GM20431 (cell line): ENCODE results near the gene SCLT1.

ENCODE experiments used
- in situ Hi-C: fragments of 300-500 bp; cut with MseI, MboI; formaldehyde crosslinking; loops from one replicate; pipeline ENCODE4 v1.15.0; 2020; ENCODE audit warnings: low sequenced_read_pairs; ENCODE audit not compliant: unreplicated experiment

Gene SCLT1

GRCh38 chr4:128880662-128881061, 212.7 kb downstream of the SCLT1 start:
- in situ Hi-C loops, result no loop called here

- in situ Hi-C loops, result no loop called here
Observed at GRCh38 chr4:128879971-128880370, 213.4 kb downstream of the SCLT1 start.

DNA sequence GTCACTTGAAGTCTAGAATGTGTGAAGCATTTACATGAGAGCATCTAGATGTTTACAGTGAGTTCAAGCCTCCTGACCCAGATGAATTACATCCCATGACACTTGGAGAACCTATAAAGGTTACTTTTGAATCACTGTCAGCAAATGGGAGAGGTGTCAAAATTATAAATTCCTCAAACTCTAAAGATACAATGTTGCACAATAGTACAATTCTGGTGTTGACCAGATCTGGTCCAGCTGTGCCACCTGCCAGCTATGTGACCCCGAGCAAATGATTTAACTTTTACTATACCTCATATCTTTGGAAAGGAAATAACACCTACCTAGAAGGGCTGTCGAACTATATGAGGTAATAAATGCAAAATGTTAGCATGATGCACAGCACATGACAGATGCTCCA, 214.1 kb downstream of the SCLT1 start:
- in situ Hi-C loops, result no loop called here

DNA sequence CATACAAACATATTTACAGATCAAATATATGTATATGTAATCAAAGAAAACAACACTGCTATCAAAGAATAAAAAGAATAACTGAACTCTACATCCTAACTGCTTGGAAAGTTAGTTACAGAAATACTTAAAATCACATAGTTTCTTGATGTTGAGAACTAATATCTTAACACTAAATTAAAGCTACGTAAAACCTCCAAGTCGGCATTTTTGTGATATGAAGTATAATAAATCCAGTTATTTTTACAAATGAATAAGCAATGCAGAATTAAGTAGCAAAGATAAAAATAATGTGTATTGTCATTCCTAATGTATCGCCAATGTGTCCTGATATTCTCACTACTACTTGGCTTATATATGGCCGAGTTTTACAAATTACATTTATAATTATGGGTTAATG, 215.4 kb downstream of the SCLT1 start:
- in situ Hi-C loops, result no loop called here

DNA sequence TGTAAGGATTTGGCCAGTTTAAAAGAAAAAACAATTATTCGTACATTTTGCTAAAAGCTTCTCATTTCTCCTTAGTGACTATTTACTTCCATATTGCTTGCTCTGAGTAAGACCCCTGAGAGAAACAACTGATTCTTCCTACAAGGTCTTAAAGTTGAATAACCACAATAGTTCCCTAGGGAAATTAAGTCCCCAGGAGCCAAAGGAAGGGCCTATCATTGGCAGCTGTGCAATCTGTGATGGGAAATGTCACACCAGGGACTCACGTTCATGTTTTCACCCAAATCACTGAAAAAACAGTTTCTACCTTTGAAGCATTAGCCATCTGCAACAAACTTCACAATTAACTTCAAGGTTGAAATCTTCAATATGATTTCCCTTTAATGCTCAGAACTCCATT, 217.1 kb downstream of the SCLT1 start:
- in situ Hi-C loops, result no loop called here

DNA sequence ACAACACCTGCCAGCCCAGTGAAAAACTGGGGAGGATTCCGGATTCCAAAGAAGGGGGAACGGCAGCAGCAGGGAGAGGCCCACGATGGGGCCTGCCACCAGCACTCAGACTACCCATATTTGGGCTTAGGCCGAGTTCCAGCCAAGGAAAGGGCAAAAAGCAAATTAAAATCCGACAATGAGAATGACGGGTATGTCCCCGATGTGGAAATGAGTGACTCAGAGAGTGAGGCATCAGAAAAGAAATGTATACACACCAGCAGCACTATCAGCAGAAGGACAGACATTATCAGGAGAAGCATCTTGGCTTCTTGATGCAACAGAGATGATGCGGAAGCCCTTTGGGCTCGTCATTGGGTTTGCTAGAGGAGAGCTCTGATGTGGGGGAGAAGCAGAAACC, 221.4 kb downstream of the SCLT1 start:
- in situ Hi-C loops, result no loop called here

GRCh38 chr4:128869776-128870509, 223.4 kb downstream of the SCLT1 start:
- in situ Hi-C loops, result loop anchor here (10.0 kb wide), 1 partner anchor 55 kb away; no protein-coding TSS in a partner anchor

DNA sequence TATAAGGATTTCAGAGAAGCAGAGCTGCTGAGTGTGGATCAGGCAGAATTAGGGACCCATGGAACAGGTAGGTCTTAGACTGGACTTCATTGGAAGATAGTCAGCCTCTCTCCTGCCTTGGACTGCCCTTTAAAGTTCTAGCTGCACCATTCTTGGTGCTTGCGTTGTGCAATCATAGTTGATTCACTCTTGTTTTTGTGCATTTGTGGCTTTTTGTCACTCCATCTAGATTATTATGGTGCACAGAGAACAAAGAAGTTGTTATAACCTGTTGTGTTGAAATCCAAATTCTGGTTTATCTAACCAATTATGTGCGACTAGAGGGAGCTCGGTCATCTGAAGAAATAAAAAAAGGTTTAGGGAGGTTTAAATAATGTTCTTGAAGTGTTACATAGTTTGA, 224.6 kb downstream of the SCLT1 start:
- in situ Hi-C loops, result loop anchor here (10.0 kb wide), 1 partner anchor 54 kb away; no protein-coding TSS in a partner anchor

DNA sequence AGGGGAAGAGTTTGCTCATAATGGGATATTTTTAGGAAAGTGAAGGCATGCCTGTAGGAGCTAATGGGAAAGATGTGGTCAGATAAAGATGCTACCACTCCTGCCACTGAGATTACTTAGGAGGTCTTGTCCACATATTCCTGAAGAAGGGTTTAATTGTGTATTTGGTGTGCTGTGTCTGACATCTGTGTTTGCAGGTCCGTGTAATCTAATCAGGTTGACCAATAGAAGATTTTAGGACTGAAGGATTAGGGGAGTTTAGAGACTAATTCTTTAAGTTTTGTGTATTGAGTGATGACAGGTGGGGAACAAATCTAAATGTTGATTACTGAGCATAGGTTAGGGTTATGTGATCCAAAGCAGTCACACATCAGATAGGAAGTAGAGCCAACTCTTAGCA, 226.6 kb downstream of the SCLT1 start:
- in situ Hi-C loops, result loop anchor here (10.0 kb wide), 1 partner anchor 52 kb away; no protein-coding TSS in a partner anchor

GRCh38 chr4:128866269-128866668, 227.1 kb downstream of the SCLT1 start:
- in situ Hi-C loops, result loop anchor here (10.0 kb wide), 1 partner anchor 51 kb away; no protein-coding TSS in a partner anchor

- in situ Hi-C loops, result loop anchor here (10.0 kb wide), 1 partner anchor 50 kb away; no protein-coding TSS in a partner anchor
Observed at GRCh38 chr4:128865132-128865531, 228.2 kb downstream of the SCLT1 start.

GRCh38 chr4:128863312-128864075, 229.8 kb downstream of the SCLT1 start:
- in situ Hi-C loops, result loop anchor here (10.0 kb wide), 1 partner anchor 49 kb away; no protein-coding TSS in a partner anchor

DNA sequence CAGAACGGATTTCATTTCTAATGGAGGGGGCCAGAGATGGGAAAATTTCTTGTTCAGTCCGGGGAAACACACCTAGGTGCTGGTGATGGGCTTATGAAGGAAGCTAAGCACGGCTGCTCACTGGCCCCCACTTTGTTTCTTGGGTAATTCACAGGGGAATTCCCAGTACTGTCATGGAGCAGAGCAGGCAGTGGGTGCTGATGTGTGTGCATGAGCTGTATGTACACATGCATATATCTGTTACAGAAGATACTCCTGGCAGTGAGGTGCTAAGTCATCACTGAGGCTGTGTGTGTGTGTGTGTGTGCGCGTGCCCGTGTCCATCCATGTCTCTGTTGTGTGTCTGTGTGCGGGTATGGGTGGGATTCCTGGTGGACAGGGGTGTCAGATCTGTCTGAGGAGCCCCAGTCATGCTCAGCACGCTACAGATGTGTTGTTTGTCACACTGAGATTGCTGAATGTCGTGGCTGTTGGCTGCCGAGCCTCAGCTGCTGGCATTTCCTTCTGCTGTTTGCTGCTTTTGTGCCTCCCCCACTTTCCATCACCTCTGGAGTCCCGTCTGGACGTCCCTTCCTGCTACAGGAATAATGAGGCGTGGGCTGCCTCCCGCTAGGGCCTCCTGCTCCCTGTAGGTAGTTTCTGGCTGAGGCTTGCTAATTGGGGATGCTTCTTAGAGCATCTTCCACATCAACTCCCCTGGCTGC, 230.6 kb downstream of the SCLT1 start:
- in situ Hi-C loops, result loop anchor here (10.0 kb wide), 1 partner anchor 48 kb away; no protein-coding TSS in a partner anchor

DNA sequence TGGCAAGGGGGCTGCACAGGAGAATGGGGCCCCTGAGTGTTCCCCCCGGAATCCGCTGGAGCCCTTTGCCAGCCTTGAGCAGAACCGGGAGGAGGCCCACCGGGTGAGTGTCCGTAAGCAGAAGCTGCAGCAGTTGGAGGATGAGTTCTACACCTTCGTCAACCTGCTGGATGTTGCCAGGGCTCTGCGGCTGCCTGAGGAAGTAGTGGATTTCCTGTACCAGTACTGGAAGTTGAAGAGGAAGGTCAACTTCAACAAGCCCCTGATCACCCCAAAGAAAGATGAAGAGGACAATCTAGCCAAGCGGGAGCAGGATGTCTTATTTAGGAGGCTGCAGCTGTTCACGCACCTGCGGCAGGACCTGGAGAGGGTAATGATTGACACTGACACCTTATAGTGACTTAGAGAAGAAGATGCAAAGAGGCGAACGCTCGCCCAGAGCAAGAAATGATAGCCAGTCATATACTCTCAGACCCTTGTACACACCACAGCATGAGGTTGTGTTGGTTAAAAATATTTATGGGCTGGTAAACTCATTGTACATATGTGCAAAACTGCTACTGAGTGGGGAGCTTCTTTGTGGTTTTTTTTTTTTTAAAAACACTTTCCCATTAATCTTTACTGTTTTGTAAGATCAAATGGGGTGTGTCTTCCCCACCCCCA, 231.4 kb downstream of the SCLT1 start:
- in situ Hi-C loops, result loop anchor here (10.0 kb wide), 1 partner anchor 47 kb away; no protein-coding TSS in a partner anchor

DNA sequence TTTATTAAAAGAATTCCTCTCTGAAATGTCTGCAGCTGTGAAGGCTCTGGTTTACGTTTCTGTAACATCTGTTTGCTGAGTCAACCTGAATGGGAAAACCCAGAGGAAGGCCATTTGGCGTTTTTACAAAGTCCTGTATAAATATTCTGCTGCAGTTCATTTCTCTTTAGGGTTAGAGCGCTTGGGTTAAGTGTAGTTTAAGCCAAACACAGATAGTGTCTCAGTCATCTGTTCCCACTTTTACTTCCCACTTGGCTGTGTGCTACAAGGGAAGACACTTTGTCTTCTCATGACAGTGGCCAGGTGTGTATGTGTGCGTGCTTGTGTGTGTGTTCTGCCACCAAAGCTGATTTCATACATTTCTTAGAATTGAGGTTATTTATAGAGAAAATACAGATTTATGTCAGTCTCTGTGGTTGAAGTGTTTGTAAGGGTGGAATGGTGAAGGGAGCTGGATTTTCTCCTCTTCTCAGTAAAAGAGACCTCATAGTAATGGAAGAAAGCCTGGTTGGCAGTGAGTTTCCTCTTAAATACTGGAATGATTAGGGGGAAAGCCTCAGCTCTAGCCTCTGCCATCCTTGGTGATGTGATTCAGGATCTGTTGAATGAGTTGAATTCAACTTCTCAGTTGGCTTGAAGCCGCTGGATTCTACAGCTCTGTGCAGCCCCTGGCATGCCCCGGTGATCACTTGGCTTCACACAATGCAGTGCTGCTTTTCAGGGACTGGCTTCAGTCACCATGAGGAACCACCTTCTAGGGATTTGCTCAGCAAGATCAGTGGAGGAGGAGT, 233.3 kb downstream of the SCLT1 start:
- in situ Hi-C loops, result loop anchor here (10.0 kb wide), 1 partner anchor 45 kb away; no protein-coding TSS in a partner anchor

- in situ Hi-C loops, result no loop called here
Observed at GRCh38 chr4:128858879-128859671, 234.3 kb downstream of the SCLT1 start.

DNA sequence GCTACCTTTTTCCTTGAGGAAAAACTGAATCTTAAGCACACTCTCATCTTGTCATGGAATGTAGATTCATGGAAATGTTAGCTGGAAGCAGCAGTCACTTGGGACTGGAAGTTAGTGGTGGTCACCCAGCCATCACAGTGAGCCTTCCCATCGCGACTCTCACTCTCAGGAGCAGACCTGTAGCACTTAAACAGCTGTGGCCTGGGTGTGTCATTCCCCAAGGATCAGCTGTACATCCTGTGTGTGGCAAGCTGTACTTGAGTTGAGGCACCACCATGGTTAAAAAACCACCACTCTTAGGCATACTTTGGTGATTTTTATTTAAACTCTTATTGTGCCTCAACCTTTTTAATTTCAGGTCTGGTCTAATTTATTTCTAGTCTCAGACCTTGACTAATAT, 237.1 kb downstream of the SCLT1 start:
- in situ Hi-C loops, result no loop called here

DNA sequence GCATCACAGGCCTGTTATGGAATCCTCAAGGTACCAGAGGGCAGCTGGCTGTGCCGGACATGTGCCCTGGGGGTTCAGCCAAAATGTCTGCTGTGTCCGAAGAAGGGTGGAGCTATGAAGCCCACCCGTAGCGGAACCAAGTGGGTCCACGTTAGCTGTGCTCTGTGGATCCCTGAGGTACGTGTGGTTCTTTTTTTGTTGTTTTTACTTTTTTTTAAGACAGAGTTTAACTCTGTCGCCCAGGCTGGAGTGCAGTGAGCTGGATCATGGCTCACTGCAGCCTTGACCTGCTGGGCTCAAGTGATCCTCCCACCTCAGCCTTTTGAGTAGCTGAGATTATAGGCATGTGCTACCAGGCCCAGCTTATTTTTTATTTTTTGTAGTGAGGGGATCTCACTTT, 237.7 kb downstream of the SCLT1 start:
- in situ Hi-C loops, result no loop called here
